H1 (cell line): ENCODE measurements around the gene OTC. TPM values are rescaled to one million over a fixed set of nuclear protein-coding genes. Genes with fewer than 3 reads are reported as not detected.

ENCODE experiments used
- CHD7 ChIP-seq: fragments of 300-600 bp; sonication (generic); IDR thresholded peaks from 2 replicates; pipeline ENCODE4 v1.7.1; 2012; ENCODE audit warnings: low read length, moderate library complexity, mild to moderate bottlenecking, inconsistent platforms; ENCODE audit not compliant: insufficient replicate concordance
- HDAC2 ChIP-seq, 2 experiments: fragments of 300-600 bp in 1 of 2; sonication (generic) in 1 of 2; IDR thresholded peaks; 2 replicates each; pipeline ENCODE4 v1.6.1; 2011 to 2012; ENCODE audit warnings: low read depth in 2 of 2, low read length in 2 of 2, mild to moderate bottlenecking in 2 of 2, moderate library complexity in 2 of 2, borderline replicate concordance in 1 of 2, inconsistent platforms in 1 of 2
- JUN ChIP-seq: IDR thresholded peaks from 2 replicates; pipeline ENCODE4 v1.6.1; 2011; ENCODE audit warnings: low read depth, mild to moderate bottlenecking, improper control_type of control experiment, low read length
- JUND ChIP-seq: IDR thresholded peaks from 2 replicates; pipeline ENCODE4 v1.6.1; 2011; ENCODE audit warnings: mild to moderate bottlenecking, improper control_type of control experiment, low read length
- KDM4A ChIP-seq: IDR thresholded peaks from one replicate; pipeline ENCODE4 v1.7.1; 2012; ENCODE audit warnings: low read depth, mild to moderate bottlenecking, moderate library complexity, low read length, inconsistent platforms; ENCODE audit not compliant: severe bottlenecking
- KDM5A ChIP-seq: fragments of 200-600 bp; IDR thresholded peaks from 2 replicates; pipeline ENCODE4 v1.7.1; 2012; ENCODE audit warnings: mild to moderate bottlenecking, low read length, inconsistent platforms, mixed read lengths
- MAFK ChIP-seq: IDR thresholded peaks from 2 replicates; pipeline ENCODE4 v1.6.1; 2012; ENCODE audit warnings: low read depth, mild to moderate bottlenecking, improper control_type of control experiment, low read length
- NRF1 ChIP-seq: IDR thresholded peaks from 2 replicates; pipeline ENCODE4 v1.6.1; 2011; ENCODE audit warnings: mild to moderate bottlenecking, low read depth, low read length, improper control_type of control experiment
- RNF2 ChIP-seq: fragments of 200-900, 300-1000 bp; sonication (generic); IDR thresholded peaks from 2 replicates; pipeline ENCODE4 v1.7.1; 2016; ENCODE audit warnings: borderline replicate concordance, low read depth, mild to moderate bottlenecking, antibody characterized with exemption, low read length; ENCODE audit not compliant: poor library complexity, severe bottlenecking; ENCODE audit errors: missing control alignments
- SIX5 ChIP-seq: IDR thresholded peaks from 2 replicates; pipeline ENCODE4 v1.6.1; 2011; ENCODE audit warnings: mild to moderate bottlenecking, low read depth, low read length
- TAF1 ChIP-seq: IDR thresholded peaks from 2 replicates; pipeline ENCODE4 v1.6.1; 2011; ENCODE audit warnings: mild to moderate bottlenecking, low read depth, low read length
- polyA plus RNA-seq, 7 experiments: library from polyadenylated mRNA; depleted of rRNA in 3 of 7; stranded (reverse) in 5 of 7; unstranded in 2 of 7; fragments of >200 nt in 5 of 7; fragments of 200-250 nt in 2 of 7; gene quantifications; 1 replicate in 5 of 7; 2 replicates in 1 of 7; 4 replicates in 1 of 7; pipeline versions ENCODE4 v1.2.1 to v1.2.3, GENCODE V29; 2011 to 2013; ENCODE audit warnings: missing spikeins in 2 of 7, mixed read lengths in 2 of 7
- total RNA-seq: library from RNA; stranded (reverse); fragmentation: NEBNext Ultra II Directional; extraction: Animal tissue kit (Norgen Biotek cat#: 25700); gene quantifications from 2 replicates; pipeline ENCODE4 v1.2.1, GENCODE V29; 2021

OTC gene
- total and polyA plus RNA-seq, 2 of the 8 experiments (the other 6 are each of a cell fraction or from before 2014, with no cell fraction given) = not detected

DNA sequence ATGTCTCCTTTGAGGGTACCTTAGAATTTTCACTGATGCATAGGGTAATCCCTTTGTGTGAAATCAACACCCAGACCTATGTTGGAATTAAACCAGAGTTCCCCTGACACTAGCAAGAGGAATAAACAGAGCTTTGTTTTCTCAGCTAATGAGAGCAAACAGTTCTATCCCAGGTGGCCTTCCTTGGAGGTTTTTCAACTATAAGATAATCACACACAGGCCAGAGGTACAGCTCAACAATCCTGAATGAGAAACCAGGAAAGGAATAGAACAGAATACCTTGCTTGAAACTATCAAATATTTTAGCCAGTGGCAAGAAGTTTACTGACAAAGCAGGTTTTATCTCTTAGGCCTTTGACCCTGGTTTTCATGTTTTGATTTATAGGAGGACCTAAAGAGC lies 100.2 kb downstream of the OTC start (continued):
- TF ChIP-seq CHD7 = no peak
- TF ChIP-seq KDM5A = no peak
- no peak for TF ChIP-seq NRF1
- no peak for TF ChIP-seq MAFK
- no peak for TF ChIP-seq SIX5
- no peak for TF ChIP-seq RNF2
- TF ChIP-seq HDAC2 (IDR thresholded peaks at IDR 0.05; ENCODE audit: borderline replicate concordance in 1 of 2, low read depth in 2 of 2, low read length in 2 of 2) = no peak
- TF ChIP-seq KDM4A = no peak
- no peak for TF ChIP-seq TAF1
- no peak for TF ChIP-seq JUN
- TF ChIP-seq JUND = no peak
